Lower lobe of right lung (tissue), 2 donors: Measurements from ENCODE around the gene GAN. TPM values are rescaled to one million over a fixed set of nuclear protein-coding genes. Genes with fewer than 3 reads are reported as not detected.

Source experiments
- ATAC-seq, 2 donors: fragments of 200-7000 bp; cut with Tn5 transposase; one replicate each; pipeline ENCODE4 v1.9.1; 2020 to 2022; ENCODE audit warnings: mild to moderate bottlenecking in 2 of 2, moderate library complexity in 2 of 2
- DNase-seq: peaks from one replicate; pipeline ENCODE4 v3.0.0-alpha.2; 2020
- H3K27ac ChIP-seq: fragments of 200-600 bp; one replicate; pipeline ENCODE4 v1.8.0; 2022
- H3K27me3 ChIP-seq: fragments of 200-600 bp; one replicate; pipeline ENCODE4 v1.8.0; 2022; ENCODE audit warnings: low read depth
- H3K36me3 ChIP-seq: fragments of 200-600 bp; one replicate; pipeline ENCODE4 v1.8.0; 2022; ENCODE audit warnings: mild to moderate bottlenecking
- H3K4me1 ChIP-seq: fragments of 200-600 bp; one replicate; pipeline ENCODE4 v1.8.0; 2022
- H3K4me3 ChIP-seq: fragments of 200-600 bp; one replicate; pipeline ENCODE4 v1.8.0; 2022; ENCODE audit warnings: mild to moderate bottlenecking
- H3K9me3 ChIP-seq: fragments of 200-600 bp; one replicate; pipeline ENCODE4 v1.8.0; 2022
- intact Hi-C: fragments of 100-400 bp; cut with DNase I; formaldehyde crosslinking; loops from one replicate; pipeline ENCODE4 v1.11.0; 2022
- total RNA-seq: library from RNA; stranded (reverse); fragmentation: NEBNext Ultra II Directional; extraction: Animal tissue kit (Norgen Biotek cat#: 25700); gene quantifications from one replicate; pipeline ENCODE4 v1.2.1, GENCODE V29; 2021
- TF ChIP-seq, protein P1 (sequence below): fragments of 200-600 bp; IDR thresholded peaks from one replicate; pipeline ENCODE4 v1.8.0; 2022; ENCODE audit warnings: antibody characterized with exemption, mild to moderate bottlenecking
- donor health status: DM: no; HTN: yes; CAD: no; lungs with severe emphysema.

Gene GAN
- total RNA-seq, 1 donor from 2014 or later, result 6.5 TPM

- intact Hi-C loops, result no loop called here
- TF ChIP-seq, protein P1, sequence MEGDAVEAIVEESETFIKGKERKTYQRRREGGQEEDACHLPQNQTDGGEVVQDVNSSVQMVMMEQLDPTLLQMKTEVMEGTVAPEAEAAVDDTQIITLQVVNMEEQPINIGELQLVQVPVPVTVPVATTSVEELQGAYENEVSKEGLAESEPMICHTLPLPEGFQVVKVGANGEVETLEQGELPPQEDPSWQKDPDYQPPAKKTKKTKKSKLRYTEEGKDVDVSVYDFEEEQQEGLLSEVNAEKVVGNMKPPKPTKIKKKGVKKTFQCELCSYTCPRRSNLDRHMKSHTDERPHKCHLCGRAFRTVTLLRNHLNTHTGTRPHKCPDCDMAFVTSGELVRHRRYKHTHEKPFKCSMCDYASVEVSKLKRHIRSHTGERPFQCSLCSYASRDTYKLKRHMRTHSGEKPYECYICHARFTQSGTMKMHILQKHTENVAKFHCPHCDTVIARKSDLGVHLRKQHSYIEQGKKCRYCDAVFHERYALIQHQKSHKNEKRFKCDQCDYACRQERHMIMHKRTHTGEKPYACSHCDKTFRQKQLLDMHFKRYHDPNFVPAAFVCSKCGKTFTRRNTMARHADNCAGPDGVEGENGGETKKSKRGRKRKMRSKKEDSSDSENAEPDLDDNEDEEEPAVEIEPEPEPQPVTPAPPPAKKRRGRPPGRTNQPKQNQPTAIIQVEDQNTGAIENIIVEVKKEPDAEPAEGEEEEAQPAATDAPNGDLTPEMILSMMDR, result no peak
- Histone ChIP-seq H3K4me1 (no peaks in the 10 kb centered on the region), H3K4me3 (no peak overlapping the region), H3K27ac (no peak overlapping the region), H3K36me3 (no peaks in the 10 kb centered on the region), H3K9me3 (no peaks in the 10 kb centered on the region), H3K27me3 (no peaks in the 10 kb centered on the region)
- no peak for DNase-seq
- ATAC-seq, result peak; percentile 23 to 30
These were observed 110.0 kb downstream of the GAN start for GRCh38 chr16:81424771-81425170.

- no peak for ATAC-seq
- H3K9me3 ChIP-seq, result no peaks in the 10 kb centered on the region
- H3K27ac ChIP-seq, result no peak overlapping the region
- H3K4me1 ChIP-seq, result no peaks in the 10 kb centered on the region
- DNase-seq, result no peak
- TF ChIP-seq, protein P1, result no peak
- H3K27me3 ChIP-seq, result no peaks in the 10 kb centered on the region
- no peak overlapping the region for H3K4me3 ChIP-seq
- intact Hi-C loops, result no loop called here
- H3K36me3 ChIP-seq, result no peaks in the 10 kb centered on the region
These were observed 112.5 kb downstream of the GAN start for GRCh38 chr16:81427219-81427618.

DNA sequence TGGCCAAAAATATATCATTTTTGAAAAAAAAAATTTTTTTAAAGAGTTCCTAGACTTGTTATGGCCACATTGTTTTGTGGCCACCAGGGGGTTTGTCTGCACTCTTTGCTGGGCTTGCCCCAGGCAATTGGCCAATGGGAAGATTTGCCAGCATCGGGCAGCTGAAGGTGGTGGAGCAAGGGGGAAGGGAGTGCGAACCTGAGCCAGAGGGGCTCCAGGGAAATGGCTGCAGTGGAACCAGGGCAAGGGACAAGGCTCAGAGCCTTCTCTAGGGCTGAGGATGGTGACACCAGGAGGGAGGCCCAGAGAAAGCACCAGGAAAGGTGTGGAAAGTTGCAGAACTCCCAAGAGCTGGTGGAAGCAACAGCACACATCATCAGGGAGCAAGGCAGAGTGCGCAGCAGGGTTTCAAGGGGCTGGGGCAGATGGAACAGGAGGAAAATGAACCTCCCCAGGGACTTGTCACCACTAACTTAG lies 114.3 kb downstream of the GAN start:
- Histone ChIP-seq H3K4me1 (no peaks in the 10 kb centered on the region), H3K27me3 (no peaks in the 10 kb centered on the region), H3K36me3 (no peaks in the 10 kb centered on the region), H3K9me3 (no peaks in the 10 kb centered on the region), H3K4me3 (no peak overlapping the region), H3K27ac (no peak overlapping the region)
- DNase-seq (no peak), ATAC-seq (peak; percentile 45 to 64)
- intact Hi-C loops, result no loop called here
- TF ChIP-seq, protein P1, result peak; percentile 55

DNA sequence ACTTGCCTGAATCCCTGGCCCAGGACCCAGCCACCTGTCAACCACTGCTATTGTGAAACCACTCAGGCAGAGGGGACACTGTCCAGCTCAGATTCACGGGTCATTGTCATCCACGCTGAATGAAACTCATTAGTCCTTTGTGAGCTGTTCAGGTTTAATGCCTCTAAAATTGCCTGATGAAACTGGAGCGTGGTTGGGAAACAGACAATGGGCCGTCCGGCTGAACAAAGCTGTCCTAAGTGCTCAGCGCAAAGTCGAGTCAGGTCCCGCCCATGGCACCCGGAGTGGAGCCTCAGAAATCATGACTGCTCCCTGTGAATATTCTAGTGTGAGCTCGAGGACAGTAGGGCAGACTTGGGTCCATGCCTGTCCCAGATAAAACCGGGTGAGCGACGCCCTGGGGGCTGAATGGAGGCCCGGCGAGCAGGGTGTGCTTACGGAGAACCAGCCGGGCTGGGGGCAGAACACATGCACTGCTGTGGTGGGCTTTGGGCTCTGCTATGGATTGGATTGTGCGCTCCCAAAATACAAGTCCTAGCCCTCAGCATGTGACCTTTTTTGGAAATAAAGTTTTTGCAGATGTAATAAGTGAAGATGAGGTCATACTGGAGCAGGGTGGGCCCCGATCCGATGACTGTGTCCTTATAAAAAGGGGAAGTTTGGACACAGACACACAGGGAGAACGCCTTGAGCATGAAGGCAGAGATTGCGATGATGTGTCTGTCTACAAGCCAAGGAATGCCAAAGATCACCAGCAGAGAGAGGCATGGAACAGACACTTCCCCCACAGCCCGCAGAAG lies 117.0 kb downstream of the GAN start:
- DNase-seq, result peak; percentile 65
- TF ChIP-seq, protein P1, result no peak
- Histone ChIP-seq H3K36me3 (no peaks in the 10 kb centered on the region), H3K9me3 (no peaks in the 10 kb centered on the region), H3K27me3 (no peaks in the 10 kb centered on the region), H3K4me3 (no peak overlapping the region), H3K27ac (peak overlapping the region; percentile 60), H3K4me1 (no peaks in the 10 kb centered on the region)
- intact Hi-C loops, result no loop called here
- peak; percentile 82 to 92 for ATAC-seq

- intact Hi-C loops, result no loop called here
- TF ChIP-seq, protein P1, result no peak
- Histone ChIP-seq H3K36me3 (no peaks in the 10 kb centered on the region), H3K27me3 (no peaks in the 10 kb centered on the region), H3K9me3 (no peaks in the 10 kb centered on the region), H3K4me1 (peaks cover 6% of the 10 kb centered on the region), H3K27ac (no peak overlapping the region), H3K4me3 (no peak overlapping the region)
- ATAC-seq, result no peak
- DNase-seq, result no peak
These were observed 118.3 kb downstream of the GAN start for GRCh38 chr16:81432937-81433557.
